Right cardiac atrium (tissue), 5 donors: ENCODE measurements around the gene EPS15. TPM values are rescaled to one million over a fixed set of nuclear protein-coding genes. Genes with fewer than 3 reads are reported as not detected.

Experiments used
- ATAC-seq, 2 donors: fragments of 200-7000 bp; cut with Tn5 transposase; one replicate each; pipeline versions ENCODE4 v1.8.0 to v1.9.1; 2020; ENCODE audit warnings: moderate library complexity in 2 of 2, mild to moderate bottlenecking in 1 of 2
- DNase-seq, 3 donors: peaks; one replicate each; pipeline ENCODE4 v3.0.0-alpha.2; 2020
- H3K27ac ChIP-seq: one replicate; pipeline ENCODE4 v1.5.1; 2013; ENCODE audit warnings: mild to moderate bottlenecking, low read length, control low read depth, moderate library complexity
- H3K27me3 ChIP-seq: one replicate; pipeline ENCODE4 v1.6.1; 2013; ENCODE audit not compliant: control insufficient read depth, insufficient read depth
- H3K4me1 ChIP-seq: one replicate; pipeline ENCODE4 v1.6.1; 2013; ENCODE audit warnings: low read length; ENCODE audit not compliant: control insufficient read depth, insufficient read depth
- H3K4me3 ChIP-seq: one replicate; pipeline ENCODE4 v1.5.1; 2013; ENCODE audit warnings: low read length, control low read depth
- H3K9me3 ChIP-seq: one replicate; pipeline ENCODE4 v1.6.1; 2013; ENCODE audit warnings: low read length; ENCODE audit not compliant: control insufficient read depth
- WGBS: extraction: QIAGEN DNeasy Blood & Tissue Kit; methylation state at CpG from one replicate; pipeline ENCODE4 v1.1.7; 2013; 5-methylcytosine and 5-hydroxymethylcytosine counted together
- intact Hi-C, 4 donors: fragments of 100-400 bp; cut with DNase I; formaldehyde crosslinking; loops; one replicate each; pipeline versions ENCODE4 v1.11.0 to v1.14.0; 2022 to 2023
- polyA plus RNA-seq: library from polyadenylated mRNA; stranded (reverse); fragments of 200-250 nt; gene quantifications from one replicate; pipeline ENCODE4 v1.2.3, GENCODE V29; 2013
- total RNA-seq, 4 donors: library from RNA; stranded (reverse); fragmentation: NEBNext Ultra II Directional; extraction: Animal tissue kit (Norgen Biotek cat#: 25700); gene quantifications; one replicate each; pipeline ENCODE4 v1.2.1, GENCODE V29; 2021
- donor health status: healthy with polysubstance abuse.
- donor health status: DM: no; HTN: yes; CAD: no.
- donor health status: DM: no; HTN: no; CAD: no.
- donor health status: DM: no; HTN: yes; CAD: no; lungs with severe emphysema.
- donor health status: DM: yes; HTN: yes; CAD: no.

EPS15 gene
- total and polyA plus RNA-seq, 5 donors, result 26.0 to 87.5 (median 74.4) TPM

GRCh38 chr1:51343624-51344023, 175.4 kb downstream of the EPS15 start:
- WGBS, result 90% methylated on average over 3 of the region's 3 CpGs
- DNase-seq, result no peak
- no peak overlapping the region for H3K27ac ChIP-seq
- H3K4me3 ChIP-seq, result no peak overlapping the region
- H3K9me3 ChIP-seq, result no peaks in the 10 kb centered on the region
- no peaks in the 10 kb centered on the region for H3K4me1 ChIP-seq
- ATAC-seq, result no peak
- H3K27me3 ChIP-seq, result no peaks in the 10 kb centered on the region
- intact Hi-C loops, result no loop called here

- no peak overlapping the region for H3K4me3 ChIP-seq
- 89% methylated on average over 9 of the region's 9 CpGs for WGBS
- intact Hi-C loops, result no loop called here
- H3K27ac ChIP-seq, result no peak overlapping the region
- ATAC-seq, result no peak
- no peaks in the 10 kb centered on the region for H3K9me3 ChIP-seq
- H3K27me3 ChIP-seq, result no peaks in the 10 kb centered on the region
- no peaks in the 10 kb centered on the region for H3K4me1 ChIP-seq
- DNase-seq, result no peak
Measured at GRCh38 chr1:51342591-51343206, 176.4 kb downstream of the EPS15 start.

- intact Hi-C loops, result no loop called here
- no peaks in the 10 kb centered on the region for H3K27me3 ChIP-seq
Measured at GRCh38 chr1:51341876-51342496, 177.1 kb downstream of the EPS15 start.

GRCh38 chr1:51340380-51340779, 178.7 kb downstream of the EPS15 start:
- intact Hi-C loops, result no loop called here
- H3K4me1 ChIP-seq, result no peaks in the 10 kb centered on the region

More at GRCh38 chr1:51341876-51342496, 177.1 kb downstream of the EPS15 start:
- no peak for DNase-seq
- Histone ChIP-seq H3K27ac (no peak overlapping the region), H3K4me3 (no peak overlapping the region), H3K9me3 (no peaks in the 10 kb centered on the region), H3K4me1 (no peaks in the 10 kb centered on the region)
- 87% methylated on average over 4 of the region's 4 CpGs for WGBS
- no peak for ATAC-seq

GRCh38 chr1:51336711-51337110, 182.4 kb downstream of the EPS15 start:
- intact Hi-C loops, result no loop called here
- H3K27ac ChIP-seq, result no peak overlapping the region
- no peaks in the 10 kb centered on the region for H3K4me1 ChIP-seq
- H3K27me3 ChIP-seq, result no peaks in the 10 kb centered on the region
- DNase-seq (no peak), ATAC-seq (no peak)
- H3K9me3 ChIP-seq, result no peaks in the 10 kb centered on the region
- no peak overlapping the region for H3K4me3 ChIP-seq
- 88% methylated on average over 4 of the region's 4 CpGs for WGBS

More at GRCh38 chr1:51340380-51340779, 178.7 kb downstream of the EPS15 start:
- H3K27me3 ChIP-seq, result no peaks in the 10 kb centered on the region
- H3K27ac ChIP-seq, result no peak overlapping the region
- no peak for DNase-seq
- H3K9me3 ChIP-seq, result no peaks in the 10 kb centered on the region
- ATAC-seq, result no peak
- H3K4me3 ChIP-seq, result no peak overlapping the region
- 96% methylated on average over 6 of the region's 6 CpGs for whole genome bisulfite sequencing

- WGBS, result 92% methylated on average over 3 of the region's 3 CpGs
- DNase-seq, result no peak
Measured at GRCh38 chr1:51336004-51336403, 183.1 kb downstream of the EPS15 start.

GRCh38 chr1:51331206-51332100, 187.6 kb downstream of the EPS15 start:
- no peaks in the 10 kb centered on the region for H3K9me3 ChIP-seq
- ATAC-seq (peak; percentile 54 to 68), DNase-seq (peak in 1 of 3 donors; percentile 44)
- peak overlapping the region; percentile 89 for H3K4me3 ChIP-seq
- no peaks in the 10 kb centered on the region for H3K27me3 ChIP-seq
- H3K27ac ChIP-seq, result peak overlapping the region; percentile 12
- WGBS, result 43% methylated on average over 7 of the region's 7 CpGs
- intact Hi-C loops, result no loop called here
- peaks cover 5% of the 10 kb centered on the region for H3K4me1 ChIP-seq

More at GRCh38 chr1:51336004-51336403, 183.1 kb downstream of the EPS15 start:
- Histone ChIP-seq H3K27ac (no peak overlapping the region), H3K9me3 (no peaks in the 10 kb centered on the region), H3K27me3 (no peaks in the 10 kb centered on the region), H3K4me3 (no peak overlapping the region), H3K4me1 (no peaks in the 10 kb centered on the region)
- intact Hi-C loops, result no loop called here
- no peak for ATAC-seq

- peak within 1 kb of the TSS; percentile 66 for H3K27ac ChIP-seq
- intact Hi-C loops, result no loop called here
- ATAC-seq, result peak in 1 of 2 donors; percentile 6
- no peaks in the 10 kb centered on the region for H3K9me3 ChIP-seq
- WGBS, result 3% methylated on average over 87 of the region's 87 CpGs
- DNase-seq, result peak in 1 of 3 donors; percentile 48
- H3K4me1 ChIP-seq, result peaks cover 7% of the 10 kb centered on the region
- H3K27me3 ChIP-seq, result no peaks in the 10 kb centered on the region
- peak within 1 kb of the TSS; percentile 89 for H3K4me3 ChIP-seq
Measured at GRCh38 chr1:51330331-51331201, 188.5 kb downstream of the EPS15 start, which contains the start of gene TTC39A. TTC39A (minus strand) TSS chr1:51330562; CDS start chr1:51330477, 85 bp downstream.

- Histone ChIP-seq H3K4me1 (peaks cover 7% of the 10 kb centered on the region), H3K27ac (peak overlapping the region; percentile 66), H3K27me3 (no peaks in the 10 kb centered on the region), H3K9me3 (no peaks in the 10 kb centered on the region), H3K4me3 (peak overlapping the region; percentile 89)
- ATAC-seq (peak; percentile 51 to 66), DNase-seq (peak; percentile 57 to 85 (median 78))
- 37% methylated on average over 26 of the region's 26 CpGs for WGBS
- intact Hi-C loops, result no loop called here
Measured at GRCh38 chr1:51329443-51330325, 189.4 kb downstream of the EPS15 start.
